ENCODE results near the gene SMIM43.

SMIM43 gene

GRCh38 chr4:121792966-121793365 is 28.0 kb upstream of the SMIM43 start:
- no peaks in the 10 kb centered on the region for H3K36me3 ChIP-seq (ENCODE audit: control insufficient read depth, insufficient read depth, low read length)
- H3K4me1 ChIP-seq (ENCODE audit: control insufficient read depth, insufficient read depth, low read length), result no peaks in the 10 kb centered on the region
- H3K9ac ChIP-seq (ENCODE audit: low read length), result no peak overlapping the region
- no peaks in the 10 kb centered on the region for H3K9me3 ChIP-seq (ENCODE audit: control insufficient read depth, low read length)
- H3K27me3 ChIP-seq (ENCODE audit: control insufficient read depth, insufficient read depth, low read length), result no peaks in the 10 kb centered on the region
- H3K4me3 ChIP-seq (ENCODE audit: low read length), result no peak overlapping the region

- H3K27me3 ChIP-seq (ENCODE audit: control insufficient read depth, insufficient read depth, low read length), result peaks cover 3% of the 10 kb centered on the region
- H3K9ac ChIP-seq (ENCODE audit: low read length), result no peak overlapping the region
- H3K9me3 ChIP-seq (ENCODE audit: control insufficient read depth, low read length), result no peaks in the 10 kb centered on the region
- H3K36me3 ChIP-seq (ENCODE audit: control insufficient read depth, insufficient read depth, low read length), result no peaks in the 10 kb centered on the region
- H3K4me1 ChIP-seq (ENCODE audit: control insufficient read depth, insufficient read depth, low read length), result no peaks in the 10 kb centered on the region
- no peak overlapping the region for H3K4me3 ChIP-seq (ENCODE audit: low read length)
Measured at GRCh38 chr4:121791481-121791880, 26.5 kb upstream of the SMIM43 start.

- no peaks in the 10 kb centered on the region for H3K36me3 ChIP-seq (ENCODE audit: control insufficient read depth, insufficient read depth, low read length)
- peaks cover 3% of the 10 kb centered on the region for H3K27me3 ChIP-seq (ENCODE audit: control insufficient read depth, insufficient read depth, low read length)
- no peaks in the 10 kb centered on the region for H3K4me1 ChIP-seq (ENCODE audit: control insufficient read depth, insufficient read depth, low read length)
- no peaks in the 10 kb centered on the region for H3K9me3 ChIP-seq (ENCODE audit: control insufficient read depth, low read length)
- H3K9ac ChIP-seq (ENCODE audit: low read length), result no peak overlapping the region
- H3K4me3 ChIP-seq (ENCODE audit: low read length), result no peak overlapping the region
Measured at GRCh38 chr4:121790976-121791375, 26.0 kb upstream of the SMIM43 start.

GRCh38 chr4:121789960-121790829 is 25.2 kb upstream of the SMIM43 start:
- no peaks in the 10 kb centered on the region for H3K36me3 ChIP-seq (ENCODE audit: control insufficient read depth, insufficient read depth, low read length)
- H3K9me3 ChIP-seq (ENCODE audit: control insufficient read depth, low read length), result no peaks in the 10 kb centered on the region
- peaks cover 3% of the 10 kb centered on the region for H3K27me3 ChIP-seq (ENCODE audit: control insufficient read depth, insufficient read depth, low read length)
- H3K4me1 ChIP-seq (ENCODE audit: control insufficient read depth, insufficient read depth, low read length), result no peaks in the 10 kb centered on the region
- no peak overlapping the region for H3K9ac ChIP-seq (ENCODE audit: low read length)
- no peak overlapping the region for H3K4me3 ChIP-seq (ENCODE audit: low read length)

- no peaks in the 10 kb centered on the region for H3K36me3 ChIP-seq (ENCODE audit: control insufficient read depth, insufficient read depth, low read length)
- H3K4me3 ChIP-seq (ENCODE audit: low read length), result no peak overlapping the region
- peaks cover 3% of the 10 kb centered on the region for H3K27me3 ChIP-seq (ENCODE audit: control insufficient read depth, insufficient read depth, low read length)
Measured at GRCh38 chr4:121789455-121789854, 24.5 kb upstream of the SMIM43 start.

GRCh38 chr4:121788896-121789295 is 23.9 kb upstream of the SMIM43 start:
- no peaks in the 10 kb centered on the region for H3K36me3 ChIP-seq (ENCODE audit: control insufficient read depth, insufficient read depth, low read length)

More at GRCh38 chr4:121789455-121789854, 24.5 kb upstream of the SMIM43 start:
- H3K9ac ChIP-seq (ENCODE audit: low read length), result no peak overlapping the region
- no peaks in the 10 kb centered on the region for H3K9me3 ChIP-seq (ENCODE audit: control insufficient read depth, low read length)
- H3K4me1 ChIP-seq (ENCODE audit: control insufficient read depth, insufficient read depth, low read length), result no peaks in the 10 kb centered on the region

GRCh38 chr4:121786221-121786620 is 21.3 kb upstream of the SMIM43 start:
- Histone ChIP-seq H3K9ac (ENCODE audit: low read length) (no peak overlapping the region), H3K27me3 (ENCODE audit: control insufficient read depth, insufficient read depth, low read length) (peaks cover 3% of the 10 kb centered on the region), H3K9me3 (ENCODE audit: control insufficient read depth, low read length) (no peaks in the 10 kb centered on the region), H3K36me3 (ENCODE audit: control insufficient read depth, insufficient read depth, low read length) (no peaks in the 10 kb centered on the region), H3K4me1 (ENCODE audit: control insufficient read depth, insufficient read depth, low read length) (no peaks in the 10 kb centered on the region), H3K4me3 (ENCODE audit: low read length) (no peak overlapping the region)

More at GRCh38 chr4:121788896-121789295, 23.9 kb upstream of the SMIM43 start:
- no peaks in the 10 kb centered on the region for H3K4me1 ChIP-seq (ENCODE audit: control insufficient read depth, insufficient read depth, low read length)
- H3K9ac ChIP-seq (ENCODE audit: low read length), result no peak overlapping the region
- no peaks in the 10 kb centered on the region for H3K9me3 ChIP-seq (ENCODE audit: control insufficient read depth, low read length)
- no peak overlapping the region for H3K4me3 ChIP-seq (ENCODE audit: low read length)
- peaks cover 3% of the 10 kb centered on the region for H3K27me3 ChIP-seq (ENCODE audit: control insufficient read depth, insufficient read depth, low read length)

- H3K4me3 ChIP-seq (ENCODE audit: low read length), result no peak overlapping the region
- H3K36me3 ChIP-seq (ENCODE audit: control insufficient read depth, insufficient read depth, low read length), result no peaks in the 10 kb centered on the region
- H3K4me1 ChIP-seq (ENCODE audit: control insufficient read depth, insufficient read depth, low read length), result no peaks in the 10 kb centered on the region
Measured at GRCh38 chr4:121785479-121785878, 20.5 kb upstream of the SMIM43 start.

GRCh38 chr4:121784975-121785374 is 20.0 kb upstream of the SMIM43 start:
- no peaks in the 10 kb centered on the region for H3K4me1 ChIP-seq (ENCODE audit: control insufficient read depth, insufficient read depth, low read length)

More at GRCh38 chr4:121785479-121785878, 20.5 kb upstream of the SMIM43 start:
- Histone ChIP-seq H3K27me3 (ENCODE audit: control insufficient read depth, insufficient read depth, low read length) (peaks cover 3% of the 10 kb centered on the region), H3K9ac (ENCODE audit: low read length) (no peak overlapping the region), H3K9me3 (ENCODE audit: control insufficient read depth, low read length) (no peaks in the 10 kb centered on the region)

GRCh38 chr4:121784401-121784800 is 19.4 kb upstream of the SMIM43 start:
- Histone ChIP-seq H3K9ac (ENCODE audit: low read length) (no peak overlapping the region), H3K27me3 (ENCODE audit: control insufficient read depth, insufficient read depth, low read length) (peaks cover 3% of the 10 kb centered on the region), H3K9me3 (ENCODE audit: control insufficient read depth, low read length) (no peaks in the 10 kb centered on the region), H3K4me1 (ENCODE audit: control insufficient read depth, insufficient read depth, low read length) (no peaks in the 10 kb centered on the region), H3K36me3 (ENCODE audit: control insufficient read depth, insufficient read depth, low read length) (no peaks in the 10 kb centered on the region), H3K4me3 (ENCODE audit: low read length) (no peak overlapping the region)

More at GRCh38 chr4:121784975-121785374, 20.0 kb upstream of the SMIM43 start:
- no peaks in the 10 kb centered on the region for H3K9me3 ChIP-seq (ENCODE audit: control insufficient read depth, low read length)
- peaks cover 3% of the 10 kb centered on the region for H3K27me3 ChIP-seq (ENCODE audit: control insufficient read depth, insufficient read depth, low read length)
- H3K4me3 ChIP-seq (ENCODE audit: low read length), result no peak overlapping the region
- no peak overlapping the region for H3K9ac ChIP-seq (ENCODE audit: low read length)
- no peaks in the 10 kb centered on the region for H3K36me3 ChIP-seq (ENCODE audit: control insufficient read depth, insufficient read depth, low read length)

GRCh38 chr4:121783210-121783609 is 18.2 kb upstream of the SMIM43 start:
- Histone ChIP-seq H3K9me3 (ENCODE audit: control insufficient read depth, low read length) (no peaks in the 10 kb centered on the region), H3K36me3 (ENCODE audit: control insufficient read depth, insufficient read depth, low read length) (no peaks in the 10 kb centered on the region), H3K27me3 (ENCODE audit: control insufficient read depth, insufficient read depth, low read length) (peaks cover 3% of the 10 kb centered on the region), H3K4me3 (ENCODE audit: low read length) (no peak overlapping the region), H3K4me1 (ENCODE audit: control insufficient read depth, insufficient read depth, low read length) (no peaks in the 10 kb centered on the region), H3K9ac (ENCODE audit: low read length) (no peak overlapping the region)

GRCh38 chr4:121778991-121779628 is 14.1 kb upstream of the SMIM43 start:
- no peaks in the 10 kb centered on the region for H3K27me3 ChIP-seq (ENCODE audit: control insufficient read depth, insufficient read depth, low read length)
- H3K36me3 ChIP-seq (ENCODE audit: control insufficient read depth, insufficient read depth, low read length), result no peaks in the 10 kb centered on the region
- no peaks in the 10 kb centered on the region for H3K4me1 ChIP-seq (ENCODE audit: control insufficient read depth, insufficient read depth, low read length)
- no peak overlapping the region for H3K4me3 ChIP-seq (ENCODE audit: low read length)
- no peak overlapping the region for H3K9ac ChIP-seq (ENCODE audit: low read length)
- H3K9me3 ChIP-seq (ENCODE audit: control insufficient read depth, low read length), result no peaks in the 10 kb centered on the region
